Spleen (tissue), 11 donors: ENCODE measurements around the gene NPY4R. TPM values are rescaled to one million over a fixed set of nuclear protein-coding genes. Genes with fewer than 3 reads are reported as not detected.
A peak's percentile ranks its signal among the peaks of the same experiment; 100 is the strongest.
"Not testable (repeated sequence)": the region's sequence is repeated elsewhere in the genome, so short reads cannot be mapped to it uniquely, and the experiment has no call there.

Experiments used
- DNase-seq: peaks from one replicate; pipeline ENCODE4 v3.0.0-alpha.2; 2020
- H3K27ac ChIP-seq, 8 donors: fragments of 200-600 bp; sonication (generic) in 7 of 8; 1 replicate in 4 of 8; 2 replicates in 4 of 8; pipeline versions ENCODE4 v1.5.0 to v1.8.0; 2016 to 2021; ENCODE audit warnings: inconsistent platforms in 4 of 8, mild to moderate bottlenecking in 4 of 8, moderate library complexity in 1 of 8
- H3K27me3 ChIP-seq, 7 donors: fragments of 200-600 bp; sonication (generic) in 6 of 7; replicated peaks in 1 of 7; 1 replicate in 4 of 7; 2 replicates in 3 of 7; pipeline versions ENCODE4 v1.5.0 to v1.8.0; 2016 to 2021; ENCODE audit warnings: inconsistent platforms in 3 of 7, mild to moderate bottlenecking in 1 of 7
- H3K36me3 ChIP-seq, 6 donors: fragments of 200-600 bp; sonication (generic) in 5 of 6; 1 replicate in 4 of 6; 2 replicates in 2 of 6; pipeline versions ENCODE4 v1.5.0 to v1.8.0; 2016 to 2021; ENCODE audit warnings: inconsistent platforms in 2 of 6
- H3K4me1 ChIP-seq, 6 donors: fragments of 200-600 bp; sonication (generic) in 5 of 6; 1 replicate in 3 of 6; 2 replicates in 3 of 6; pipeline versions ENCODE4 v1.5.0 to v1.8.0; 2016 to 2021; ENCODE audit warnings: inconsistent platforms in 3 of 6
- H3K4me3 ChIP-seq, 8 donors: fragments of 200-600 bp; sonication (generic) in 7 of 8; 1 replicate in 4 of 8; 2 replicates in 4 of 8; pipeline versions ENCODE4 v1.5.0 to v1.8.0; 2016 to 2021; ENCODE audit warnings: inconsistent platforms in 4 of 8, mild to moderate bottlenecking in 4 of 8, moderate library complexity in 2 of 8
- H3K9me3 ChIP-seq, 8 donors: fragments of 200-600 bp; sonication (generic) in 7 of 8; 1 replicate in 4 of 8; 2 replicates in 4 of 8; pipeline versions ENCODE4 v1.5.0 to v1.8.0; 2016 to 2021; ENCODE audit warnings: inconsistent platforms in 4 of 8
- CTCF ChIP-seq, 11 experiments: fragments of 200-600 bp in 7 of 11; fragments of 450-650 bp in 4 of 11; sonication (generic) in 4 of 11; IDR thresholded peaks in 8 of 11; conservative IDR thresholded peaks in 3 of 11; 1 replicate in 7 of 11; 2 replicates in 4 of 11; pipeline versions ENCODE4 v1.4.0 to v1.8.0; 2016 to 2021; ENCODE audit warnings: antibody characterized with exemption in 11 of 11, inconsistent platforms in 4 of 11, mild to moderate bottlenecking in 1 of 11
- WGBS, 5 donors: extraction: QIAGEN DNeasy Blood & Tissue Kit in 3 of 5; methylation state at CpG; one replicate each; pipeline versions ENCODE4 v1.1.5 to v1.1.7; 2013 to 2018; 5-methylcytosine and 5-hydroxymethylcytosine counted together
- intact Hi-C: fragments of 100-400 bp; cut with DNase I; formaldehyde crosslinking; loops from one replicate; pipeline ENCODE4 v1.15.0; 2023; ENCODE audit warnings: low total_unique reads
- polyA plus RNA-seq, 3 donors: library from polyadenylated mRNA; stranded (reverse); fragments of 200-250 nt; gene quantifications; one replicate each; pipeline ENCODE4 v1.2.1, GENCODE V29; 2013
- total RNA-seq, 7 donors: library from RNA; depleted of rRNA in 3 of 7; stranded (reverse); fragments of >200 nt in 3 of 7; fragmentation: NEBNext Ultra II Directional in 4 of 7; extraction: Animal tissue kit (Norgen Biotek cat#: 25700) in 4 of 7; gene quantifications; one replicate each; pipeline versions ENCODE4 v1.1.0 to v1.2.1, GENCODE V29; 2016 to 2021
- donor health status: healthy with polysubstance abuse.
- donor health status: DM: no; HTN: no; CAD: no; lungs with moderate emphysema.
- donor health status: DM: no; HTN: no; CAD: no.
- donor health status: Bipolar disorder and iron deficiency.
- donor health status: healthy.
- donor health status: DM: no; HTN: no; CAD: no.
- donor health status: DM: yes; HTN: yes; CAD: no.

The NPY4R gene
- total and polyA plus RNA-seq, 10 donors = not detected

- TF ChIP-seq CTCF (IDR thresholded peaks at IDR 0.05 in 8 of 11, conservative IDR thresholded peaks at IDR 0.05 in 3 of 11) = peak in 1 of 11 experiments; percentile 12
- H3K4me3 ChIP-seq, H3K9me3 ChIP-seq, H3K27me3 ChIP-seq, H3K36me3 ChIP-seq, intact Hi-C loops, H3K27ac ChIP-seq, H3K4me1 ChIP-seq: not testable (repeated sequence)
- 33% methylated on average over 1 of the region's 4 CpGs; no CpG with 5 or more reads in 4 of the 5 donors for WGBS, 5 donors
- peak; percentile 37 for DNase-seq
Observed at GRCh38 chr10:46468119-46468809, 2.5 kb upstream of the NPY4R start.

- H3K27me3 ChIP-seq, intact Hi-C loops, H3K4me3 ChIP-seq, DNase-seq, H3K27ac ChIP-seq, H3K4me1 ChIP-seq, H3K36me3 ChIP-seq, H3K9me3 ChIP-seq: not testable (repeated sequence)
- no CpG with 5 or more reads among the region's 2 CpGs for WGBS, 5 donors
Observed at GRCh38 chr10:46463608-46464007, 2.1 kb downstream of the NPY4R start.

DNA sequence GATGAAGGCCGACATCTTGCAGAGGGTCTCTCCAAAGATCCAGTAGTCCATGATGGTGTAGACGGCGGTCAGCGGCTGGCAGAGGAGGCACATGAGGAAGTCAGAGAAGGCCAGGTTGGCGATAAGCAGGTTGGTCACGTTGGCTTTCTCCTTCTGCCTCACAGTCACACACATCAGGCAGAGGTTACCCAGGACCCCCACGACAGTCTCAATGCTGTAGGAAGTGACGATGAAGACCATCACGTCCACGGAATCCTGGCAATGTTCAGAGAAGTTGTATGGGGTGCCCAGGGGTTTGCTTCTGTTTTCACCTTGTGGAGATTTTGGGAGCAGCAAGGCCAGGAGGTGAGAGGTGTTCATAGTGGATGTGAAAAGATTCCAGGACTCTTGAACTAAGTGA is 3.5 kb downstream of the NPY4R start:
- H3K4me3 ChIP-seq, H3K9me3 ChIP-seq, H3K4me1 ChIP-seq, intact Hi-C loops, H3K27ac ChIP-seq, H3K27me3 ChIP-seq, H3K36me3 ChIP-seq: not testable (repeated sequence)
- WGBS, 5 donors = 85 to 93% (median 92%) methylated on average over 3 to 6 of the region's 10 CpGs; no CpG with 5 or more reads in 1 of the 5 donors
- DNase-seq = peak; percentile 41

DNA sequence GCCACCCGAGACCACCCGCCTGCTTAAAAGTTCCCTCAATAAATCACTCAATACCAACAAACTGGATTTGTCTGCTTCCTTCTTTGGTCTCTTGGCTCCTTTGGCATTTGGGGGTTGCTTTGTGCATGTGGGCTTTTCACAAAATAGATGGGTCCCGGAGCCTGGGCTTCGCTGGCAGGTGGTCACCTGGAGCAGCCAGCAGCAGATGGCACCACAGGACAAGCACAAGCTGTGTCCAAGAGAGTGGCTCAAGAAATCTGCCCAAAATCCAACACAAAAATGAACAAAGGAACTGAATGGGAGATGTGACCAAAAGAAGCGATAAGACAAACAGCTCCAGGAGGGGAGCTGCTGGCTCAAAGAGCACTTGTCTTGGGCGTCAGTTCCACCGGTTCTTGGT is 6.2 kb downstream of the NPY4R start:
- intact Hi-C loops, H3K4me1 ChIP-seq, H3K27me3 ChIP-seq, DNase-seq, H3K36me3 ChIP-seq, H3K27ac ChIP-seq, H3K4me3 ChIP-seq, H3K9me3 ChIP-seq: not testable (repeated sequence)
- WGBS, 5 donors = 82 to 88% (median 84%) methylated on average over 2 to 3 of the region's 7 CpGs; no CpG with 5 or more reads in 1 of the 5 donors

- DNase-seq, H3K36me3 ChIP-seq, H3K4me3 ChIP-seq, H3K27me3 ChIP-seq, H3K9me3 ChIP-seq, intact Hi-C loops, H3K27ac ChIP-seq, H3K4me1 ChIP-seq: not testable (repeated sequence)
- WGBS, 5 donors = no CpG with 5 or more reads among the region's 3 CpGs
Observed at GRCh38 chr10:46457071-46457470, 8.7 kb downstream of the NPY4R start.

- DNase-seq, intact Hi-C loops, H3K27me3 ChIP-seq, H3K36me3 ChIP-seq, H3K4me1 ChIP-seq, H3K9me3 ChIP-seq, H3K4me3 ChIP-seq, H3K27ac ChIP-seq: not testable (repeated sequence)
- WGBS, 5 donors = no CpG with 5 or more reads among the region's 2 CpGs
Observed at GRCh38 chr10:46455992-46456391, 9.8 kb downstream of the NPY4R start.

DNA sequence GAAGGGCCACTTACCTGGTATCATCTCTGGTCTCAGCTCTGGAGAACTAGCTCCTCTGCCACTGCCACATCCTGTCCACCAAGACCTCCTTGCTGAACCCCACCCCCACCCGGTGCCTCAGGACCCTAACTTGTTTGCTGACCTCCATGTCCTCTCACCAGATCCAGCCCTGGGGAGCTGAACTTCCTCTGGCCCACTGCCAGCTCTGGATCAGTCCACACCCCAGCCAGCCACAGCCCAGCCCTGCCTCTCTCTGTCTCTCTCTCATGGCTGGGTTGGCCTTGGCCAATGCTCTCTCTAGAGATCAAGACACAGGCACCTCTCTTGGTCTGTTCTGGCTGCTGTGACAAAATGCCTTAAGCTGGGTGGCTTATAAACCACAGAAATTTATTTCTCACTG is 14.4 kb downstream of the NPY4R start:
- intact Hi-C loops, DNase-seq: not testable (repeated sequence)
- 71 to 80% (median 75%) methylated on average over 1 of the region's 1 CpG; no CpG with 5 or more reads in 2 of the 5 donors for WGBS, 5 donors

DNA sequence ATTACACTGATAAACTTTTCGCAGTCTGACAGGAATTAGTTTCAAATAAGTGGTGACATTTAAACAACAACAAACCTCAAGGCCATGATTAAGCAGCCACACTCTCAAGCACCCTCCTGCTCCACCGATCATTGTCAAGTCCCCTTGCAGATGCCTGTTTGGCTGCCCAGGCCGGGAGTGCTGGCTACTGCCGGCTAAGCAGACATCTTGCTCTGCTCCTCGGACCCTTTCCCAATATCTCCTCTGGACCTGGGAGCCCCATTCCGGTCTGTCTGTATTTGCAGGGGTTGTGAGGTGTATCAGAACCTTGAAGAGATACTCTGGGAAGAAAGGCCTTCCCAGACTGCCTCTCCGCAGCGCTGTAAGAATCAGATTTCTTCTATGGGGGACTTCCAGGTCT is 14.9 kb downstream of the NPY4R start:
- peak; percentile 78 for DNase-seq
- H3K27ac ChIP-seq, H3K36me3 ChIP-seq, intact Hi-C loops, H3K27me3 ChIP-seq, H3K4me3 ChIP-seq, H3K4me1 ChIP-seq, H3K9me3 ChIP-seq: not testable (repeated sequence)
- 86 to 95% (median 88%) methylated on average over 6 to 8 of the region's 8 CpGs for WGBS, 5 donors

More for the DNA sequence above, 14.4 kb downstream of the NPY4R start:
- H3K27me3 ChIP-seq, H3K9me3 ChIP-seq, H3K4me1 ChIP-seq, H3K27ac ChIP-seq, H3K4me3 ChIP-seq, H3K36me3 ChIP-seq: not testable (repeated sequence)

DNA sequence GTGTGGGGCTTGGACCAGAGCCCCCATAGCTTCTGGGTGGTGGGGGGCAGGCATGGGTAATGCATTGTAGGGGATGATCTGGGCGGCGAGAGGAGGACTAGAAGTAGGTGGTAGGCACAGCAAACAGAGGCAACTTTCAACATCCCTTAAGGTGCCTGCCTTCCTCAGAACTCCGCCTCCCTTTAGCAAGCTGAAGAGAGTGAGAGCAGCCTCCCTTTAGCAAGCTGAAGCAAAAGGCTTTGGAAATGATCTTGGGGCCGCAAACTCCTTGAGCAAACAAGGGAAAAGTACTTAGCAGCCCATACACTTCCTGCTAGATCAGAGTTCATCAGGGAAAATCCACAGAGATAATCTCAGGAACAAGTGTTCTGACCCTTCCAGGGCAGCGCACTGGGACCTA is 18.3 kb downstream of the NPY4R start:
- H3K27ac ChIP-seq, H3K27me3 ChIP-seq, H3K4me3 ChIP-seq, H3K36me3 ChIP-seq, H3K4me1 ChIP-seq, intact Hi-C loops, H3K9me3 ChIP-seq: not testable (repeated sequence)
- peak; percentile 24 for DNase-seq
- WGBS, 5 donors = 85 to 100% (median 90%) methylated on average over 1 to 3 of the region's 5 CpGs

- H3K9me3 ChIP-seq, intact Hi-C loops, H3K4me3 ChIP-seq, H3K27me3 ChIP-seq, H3K36me3 ChIP-seq, H3K27ac ChIP-seq, H3K4me1 ChIP-seq: not testable (repeated sequence)
- 89 to 100% (median 98%) methylated on average over 2 to 3 of the region's 8 CpGs for WGBS, 5 donors
- DNase-seq = peak; percentile 17
Observed at GRCh38 chr10:46445389-46446122, 20.2 kb downstream of the NPY4R start.
